IMR-90 (cell line): ENCODE results near the gene BCL11B. TPM values are rescaled to one million over a fixed set of nuclear protein-coding genes. Genes with fewer than 3 reads are reported as not detected.

ENCODE experiments used
- ATAC-seq: fragments of 200-7000 bp; cut with Tn5 transposase; 2 replicates; pipeline ENCODE4 v1.9.1; 2020; ENCODE audit warnings: low read depth, mild to moderate bottlenecking, moderate library complexity
- BruUV-seq: library from RNA; stranded (reverse); fragments of 400-500 nt; replicated peaks from 2 replicates; lab custom pipeline; 2021; lab: Mats Ljungman, UMichigan
- CTCF ChIA-PET: fragments of 300-600 bp; formaldehyde crosslinking; extraction: SDS; loops from one replicate; lab custom pipeline; 2021; ENCODE audit warnings: antibody characterized with exemption; lab: Yijun Ruan, JAX
- POLR2A ChIA-PET: fragments of 300-600 bp; sonication (Branson Sonifier 250); formaldehyde crosslinking; loops from one replicate; lab custom pipeline; 2022; ENCODE audit warnings: antibody characterized with exemption; ENCODE audit not compliant: unreplicated experiment; lab: Charles Lee
- DNase-seq: peaks from one replicate; pipeline ENCODE4 v3.0.0; 2013
- H2AFZ ChIP-seq: replicated peaks from 2 replicates; pipeline ENCODE3; 2013; ENCODE audit warnings: low read length, mild to moderate bottlenecking; ENCODE audit not compliant: poor library complexity
- H2AK5ac ChIP-seq: 2 replicates; pipeline ENCODE4 v1.6.1; 2013; ENCODE audit warnings: low read depth, low read length, inconsistent platforms
- H2AK9ac ChIP-seq: replicated peaks from 2 replicates; pipeline ENCODE3; 2013; ENCODE audit warnings: mild to moderate bottlenecking, low read depth, low read length, moderate library complexity; ENCODE audit not compliant: poor library complexity
- H2BK120ac ChIP-seq: 2 replicates; pipeline ENCODE4 v1.6.1; 2013; ENCODE audit warnings: low read depth, low read length, inconsistent platforms
- H2BK15ac ChIP-seq: 3 replicates; pipeline ENCODE4 v1.6.1; 2013; ENCODE audit warnings: low read depth, low read length, inconsistent platforms
- H2BK20ac ChIP-seq: 2 replicates; pipeline ENCODE4 v1.6.1; 2013; ENCODE audit warnings: low read depth, mild to moderate bottlenecking, inconsistent platforms, low read length, moderate library complexity
- H2BK5ac ChIP-seq: 2 replicates; pipeline ENCODE4 v1.6.1; 2013; ENCODE audit warnings: mild to moderate bottlenecking, low read depth, low read length, inconsistent platforms; ENCODE audit not compliant: poor library complexity, severe bottlenecking
- H3K14ac ChIP-seq: replicated peaks from 2 replicates; pipeline ENCODE4 v1.6.1; 2013; ENCODE audit warnings: low read depth, low read length, inconsistent platforms
- H3K18ac ChIP-seq: 2 replicates; pipeline ENCODE4 v1.6.1; 2013; ENCODE audit warnings: low read depth, low read length, control low read depth
- H3K23ac ChIP-seq: 2 replicates; pipeline ENCODE4 v1.6.1; 2013; ENCODE audit warnings: low read depth, low read length, inconsistent platforms
- H3K27ac ChIP-seq: 2 replicates; pipeline ENCODE4 v1.5.1; 2013; ENCODE audit warnings: mild to moderate bottlenecking, control low read depth, low read length; ENCODE audit not compliant: insufficient read depth
- H3K27me3 ChIP-seq: 2 replicates; pipeline ENCODE4 v1.6.1; 2013; ENCODE audit warnings: low read length; ENCODE audit not compliant: control insufficient read depth, insufficient read depth
- H3K36me3 ChIP-seq: 2 replicates; pipeline ENCODE4 v1.6.1; 2013; ENCODE audit warnings: low read length, mixed read lengths; ENCODE audit not compliant: control insufficient read depth, insufficient read depth
- H3K4ac ChIP-seq: 2 replicates; pipeline ENCODE4 v1.6.1; 2013; ENCODE audit warnings: low read depth, low read length, inconsistent platforms
- H3K4me1 ChIP-seq: 2 replicates; pipeline ENCODE4 v1.6.1; 2013; ENCODE audit warnings: low read length, mixed read lengths; ENCODE audit not compliant: control insufficient read depth, insufficient read depth
- H3K4me2 ChIP-seq: 2 replicates; pipeline ENCODE4 v1.6.1; 2013; ENCODE audit warnings: low read depth, mild to moderate bottlenecking, control low read depth, low read length, moderate library complexity
- H3K4me3 ChIP-seq: 2 replicates; pipeline ENCODE4 v1.5.1; 2013; ENCODE audit warnings: low read depth, mild to moderate bottlenecking, control low read depth, low read length, moderate library complexity; ENCODE audit not compliant: insufficient read depth
- H3K56ac ChIP-seq: 2 replicates; pipeline ENCODE4 v1.6.1; 2013; ENCODE audit warnings: low read length, inconsistent platforms; ENCODE audit not compliant: insufficient read depth; ENCODE audit errors: extremely low read depth
- H3K79me1 ChIP-seq, 2 experiments: 2 replicates each; pipeline ENCODE4 v1.6.1; 2013; ENCODE audit warnings: low read length in 2 of 2, inconsistent platforms in 1 of 2, low read depth in 1 of 2
- H3K9ac ChIP-seq: 2 replicates; pipeline ENCODE4 v1.6.1; 2013; ENCODE audit warnings: low read depth, low read length, control low read depth
- H3K9me1 ChIP-seq: 2 replicates; pipeline ENCODE4 v1.6.1; 2013; ENCODE audit warnings: low read length, inconsistent platforms; ENCODE audit not compliant: insufficient read depth
- H3K9me3 ChIP-seq: 2 replicates; pipeline ENCODE4 v1.6.1; 2013; ENCODE audit warnings: low read length; ENCODE audit not compliant: control insufficient read depth, insufficient read depth
- H4K20me1 ChIP-seq: 2 replicates; pipeline ENCODE4 v1.6.1; 2013; ENCODE audit warnings: low read length, inconsistent platforms; ENCODE audit not compliant: insufficient read depth
- H4K5ac ChIP-seq: 2 replicates; pipeline ENCODE4 v1.6.1; 2013; ENCODE audit warnings: mild to moderate bottlenecking, low read depth, low read length, control low read depth
- H4K8ac ChIP-seq, 2 experiments: 2 replicates each; pipeline ENCODE4 v1.6.1; 2013; ENCODE audit warnings: low read depth in 2 of 2, low read length in 2 of 2, control low read depth in 1 of 2, inconsistent platforms in 1 of 2
- H4K91ac ChIP-seq: 2 replicates; pipeline ENCODE4 v1.6.1; 2013; ENCODE audit warnings: low read depth, low read length, inconsistent platforms; ENCODE audit not compliant: insufficient read depth
- BHLHE40 ChIP-seq: fragments of 150-350 bp; IDR thresholded peaks from 2 replicates; pipeline ENCODE4 v1.6.1; 2016; ENCODE audit warnings: mild to moderate bottlenecking, low read depth, low read length
- CEBPB ChIP-seq: IDR thresholded peaks from 2 replicates; pipeline ENCODE4 v1.6.1; 2012; ENCODE audit warnings: low read depth, low read length, improper control_type of control experiment
- CHD1 ChIP-seq: IDR thresholded peaks from 2 replicates; pipeline ENCODE4 v1.6.1; 2012; ENCODE audit warnings: low read depth, low read length, improper control_type of control experiment
- CTCF ChIP-seq: conservative IDR thresholded peaks from 2 replicates; pipeline ENCODE4 v1.5.1; 2012; ENCODE audit warnings: mild to moderate bottlenecking, low read depth, low read length, improper control_type of control experiment
- FOS ChIP-seq: fragments of 150-350 bp; IDR thresholded peaks from 2 replicates; pipeline ENCODE4 v1.6.1; 2016; ENCODE audit warnings: low read depth, low read length
- MAFK ChIP-seq: IDR thresholded peaks from 2 replicates; pipeline ENCODE4 v1.6.1; 2012; ENCODE audit warnings: low read depth, low read length, improper control_type of control experiment
- MAZ ChIP-seq: IDR thresholded peaks from 2 replicates; pipeline ENCODE4 v1.6.1; 2012; ENCODE audit warnings: low read depth, mild to moderate bottlenecking, low read length, improper control_type of control experiment, moderate library complexity, borderline replicate concordance
- MXI1 ChIP-seq: IDR thresholded peaks from 2 replicates; pipeline ENCODE4 v1.6.1; 2012; ENCODE audit warnings: low read depth, mild to moderate bottlenecking, low read length, moderate library complexity, borderline replicate concordance
- NFE2L2 ChIP-seq: fragments of 150-350 bp; IDR thresholded peaks from 2 replicates; pipeline ENCODE4 v1.6.1; 2016; ENCODE audit warnings: low read depth, mild to moderate bottlenecking, low read length
- POLR2A ChIP-seq: IDR thresholded peaks from 2 replicates; pipeline ENCODE4 v1.6.1; 2012; ENCODE audit warnings: mild to moderate bottlenecking, low read depth, low read length
- RAD21 ChIP-seq: IDR thresholded peaks from 2 replicates; pipeline ENCODE4 v1.6.1; 2012; ENCODE audit warnings: low read length, improper control_type of control experiment
- RCOR1 ChIP-seq: IDR thresholded peaks from 2 replicates; pipeline ENCODE4 v1.6.1; 2012; ENCODE audit warnings: mild to moderate bottlenecking, low read length, improper control_type of control experiment; ENCODE audit not compliant: insufficient replicate concordance
- RFX5 ChIP-seq: IDR thresholded peaks from 2 replicates; pipeline ENCODE4 v1.8.0; 2012; ENCODE audit warnings: low read depth, mild to moderate bottlenecking, low read length, moderate library complexity
- SMC3 ChIP-seq: fragments of 150-350 bp; IDR thresholded peaks from 2 replicates; pipeline ENCODE4 v1.6.1; 2016; ENCODE audit warnings: low read depth, mild to moderate bottlenecking, antibody characterized with exemption, low read length, moderate library complexity
- USF2 ChIP-seq: fragments of 150-350 bp; IDR thresholded peaks from 2 replicates; pipeline ENCODE4 v1.6.1; 2017; ENCODE audit warnings: mild to moderate bottlenecking, antibody characterized with exemption, low read length, low read depth
- WGBS, 2 experiments: methylation state at CpG; one replicate each; pipeline versions ENCODE4 v1.1.5 to v1.1.7; 2013; ENCODE audit warnings: missing lambda C conversion rate in 2 of 2; ENCODE audit not compliant: insufficient read length in 1 of 2; ENCODE audit errors: extremely low coverage in 2 of 2; 5-methylcytosine and 5-hydroxymethylcytosine counted together
- dilution Hi-C: fragments of 300-500 bp; cut with HindIII; formaldehyde crosslinking; loops from one replicate; pipeline ENCODE4 v1.14.3; 2018; ENCODE audit warnings: low sequenced_read_pairs; ENCODE audit not compliant: unreplicated experiment
- in situ Hi-C: fragments of 300-500 bp; cut with MboI; formaldehyde crosslinking; loops from 3 replicates; pipeline ENCODE4 v1.14.3; 2019; ENCODE audit warnings: low sequenced_read_pairs, inconsistent platforms, mixed read lengths
- intact Hi-C: fragments of 100-400 bp; cut with micrococcal nuclease; formaldehyde crosslinking; loops from 2 replicates; pipeline ENCODE4 v1.10.0; 2022
- polyA plus RNA-seq, 3 experiments: library from polyadenylated mRNA; depleted of rRNA; stranded (reverse); fragments of >200 nt; gene quantifications; 2 replicates each; pipeline ENCODE4 v1.2.3, GENCODE V29; 2012; ENCODE audit warnings: low replicate concordance in 1 of 3
- total RNA-seq: library from RNA; depleted of rRNA; stranded (reverse); fragments of >200 nt; gene quantifications from 2 replicates; pipeline ENCODE4 v1.2.3, GENCODE V29; 2012

Gene BCL11B
- total and polyA plus RNA-seq, 2 of the 4 experiments (the other 2 are of a cell fraction), result under 0.01 TPM; not detected in 1

- no TSS peak for BruUV-seq
- Histone ChIP-seq H3K27ac (no peak overlapping the region), H3K4ac (no peak overlapping the region), H3K9ac (no peak overlapping the region), H4K5ac (no peak overlapping the region), H2AK5ac (no peak overlapping the region), H3K14ac (no peak overlapping the region), H3K9me3 (peaks cover 46% of the 10 kb centered on the region), H3K4me2 (no peak overlapping the region), H4K20me1 (no peaks in the 10 kb centered on the region), H3K56ac (no peak overlapping the region), H2AK9ac (no peak overlapping the region), H2BK20ac (no peak overlapping the region), H2AFZ (no peak overlapping the region), H3K27me3 (no peaks in the 10 kb centered on the region), H2BK15ac (no peak overlapping the region), H3K18ac (no peak overlapping the region), H3K36me3 (no peaks in the 10 kb centered on the region), H3K9me1 (no peaks in the 10 kb centered on the region), H2BK5ac (no peak overlapping the region), H3K4me3 (no peak overlapping the region), H4K91ac (no peak overlapping the region), H3K4me1 (no peaks in the 10 kb centered on the region), H3K23ac (no peak overlapping the region), H2BK120ac (no peak overlapping the region), H4K8ac (no peak overlapping the region), H3K79me1 (no peaks in the 10 kb centered on the region)
- TF ChIP-seq CEBPB, result no peak
- no peak for TF ChIP-seq RAD21
- no peak for TF ChIP-seq NFE2L2
- TF ChIP-seq MAZ, result no peak
- no peak for TF ChIP-seq RFX5
- TF ChIP-seq CTCF, result no peak
- no peak for TF ChIP-seq SMC3
- no peak for TF ChIP-seq USF2
- TF ChIP-seq FOS, result no peak
- no peak for TF ChIP-seq CHD1
- no peak for TF ChIP-seq MXI1
- no peak for TF ChIP-seq MAFK
- no peak for TF ChIP-seq POLR2A
- no peak for TF ChIP-seq RCOR1
- no peak for TF ChIP-seq BHLHE40
- in situ Hi-C loops (no loop called here), dilution Hi-C loops (no loop called here), intact Hi-C loops (no loop called here)
- CTCF ChIA-PET, result no interaction called here
- no peak for DNase-seq
- ATAC-seq, result no peak
- WGBS, 2 experiments, result 65% methylated on average over 8 of the region's 11 CpGs; no CpG with 5 or more reads in 1 of the 2 experiments
- POLR2A ChIA-PET, result no interaction called here
Observed at GRCh38 chr14:99137001-99137700, 134.8 kb downstream of the BCL11B start.
